GM23338 (cell line): ENCODE measurements around the gene MAP4K4. TPM values are rescaled to one million over a fixed set of nuclear protein-coding genes. Genes with fewer than 3 reads are reported as not detected.

Source experiments
- EZH2 ChIP-seq: fragments of 200-600 bp; sonication (generic); IDR thresholded peaks from one replicate; pipeline ENCODE4 v1.8.0; 2017; ENCODE audit warnings: antibody characterized with exemption, mild to moderate bottlenecking, low read depth; ENCODE audit not compliant: unreplicated experiment
- STAT1 ChIP-seq: IDR thresholded peaks from one replicate; pipeline ENCODE4 v1.6.1; 2016; ENCODE audit warnings: antibody characterized with exemption; ENCODE audit not compliant: unreplicated experiment
- polyA plus RNA-seq: library from polyadenylated mRNA; unstranded; fragments of >200 nt; fragmentation: Nextera tagmentation; extraction: Ambion mirVana; gene quantifications from 2 replicates; pipeline ENCODE4 v1.2.1, GENCODE V29; 2016
- total RNA-seq: library from RNA; depleted of rRNA; stranded (reverse); fragments of >200 nt; shearing (Covaris generic); gene quantifications from 2 replicates; pipeline ENCODE4 v1.2.3, GENCODE V29; 2014
- TF ChIP-seq, protein P1 (sequence below): fragments of 250-450 bp; sonication (Bioruptor Pico); IDR thresholded peaks from 2 replicates; pipeline ENCODE4 v1.5.0; 2020; ENCODE audit warnings: mild to moderate bottlenecking, moderate library complexity
- TF ChIP-seq, protein P2 (sequence below): IDR thresholded peaks from one replicate; pipeline ENCODE4 v1.6.1; 2018; ENCODE audit warnings: antibody characterized with exemption; ENCODE audit not compliant: unreplicated experiment

Gene MAP4K4
- total and polyA plus RNA-seq, 2 experiments from 2014 or later, result 34.6 to 99.2 TPM

DNA sequence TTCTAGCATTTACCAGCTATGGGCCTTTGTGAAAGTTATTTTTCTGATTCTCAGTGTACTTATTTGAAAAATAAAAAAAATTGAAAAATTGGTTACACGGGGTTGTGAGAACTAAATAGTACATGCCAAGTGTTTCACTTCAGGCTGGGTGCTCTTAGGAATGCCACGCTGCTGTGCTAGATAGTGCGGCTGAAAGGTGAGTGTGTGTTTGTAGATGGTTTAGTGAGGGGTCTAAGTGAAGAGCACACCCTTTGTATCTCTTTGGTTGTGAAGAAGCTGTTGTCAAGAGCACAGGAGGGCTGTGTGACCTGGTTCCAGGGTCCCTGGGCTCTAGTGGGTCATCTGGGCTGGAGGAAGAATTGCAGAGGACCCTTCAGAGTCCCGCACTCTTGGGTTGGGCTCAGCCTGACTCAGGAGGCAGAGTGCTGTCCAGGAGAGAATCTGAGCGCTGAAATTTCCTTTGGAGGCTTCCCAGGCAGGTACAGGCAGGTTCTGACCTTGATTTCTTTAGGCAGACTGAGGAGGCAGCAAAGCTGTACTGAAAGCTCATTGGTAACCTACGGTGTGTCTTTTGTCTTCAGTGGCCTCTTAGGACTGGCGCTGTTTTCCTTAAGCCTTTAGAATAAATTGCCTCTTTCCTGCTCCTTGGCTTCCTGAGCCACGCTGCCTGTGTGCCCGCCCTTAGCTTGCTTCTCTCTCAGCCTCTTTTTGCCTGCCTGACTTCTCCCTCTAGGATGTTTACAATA, 44.4 kb downstream of the MAP4K4 start (continued):
- TF ChIP-seq, protein P1, sequence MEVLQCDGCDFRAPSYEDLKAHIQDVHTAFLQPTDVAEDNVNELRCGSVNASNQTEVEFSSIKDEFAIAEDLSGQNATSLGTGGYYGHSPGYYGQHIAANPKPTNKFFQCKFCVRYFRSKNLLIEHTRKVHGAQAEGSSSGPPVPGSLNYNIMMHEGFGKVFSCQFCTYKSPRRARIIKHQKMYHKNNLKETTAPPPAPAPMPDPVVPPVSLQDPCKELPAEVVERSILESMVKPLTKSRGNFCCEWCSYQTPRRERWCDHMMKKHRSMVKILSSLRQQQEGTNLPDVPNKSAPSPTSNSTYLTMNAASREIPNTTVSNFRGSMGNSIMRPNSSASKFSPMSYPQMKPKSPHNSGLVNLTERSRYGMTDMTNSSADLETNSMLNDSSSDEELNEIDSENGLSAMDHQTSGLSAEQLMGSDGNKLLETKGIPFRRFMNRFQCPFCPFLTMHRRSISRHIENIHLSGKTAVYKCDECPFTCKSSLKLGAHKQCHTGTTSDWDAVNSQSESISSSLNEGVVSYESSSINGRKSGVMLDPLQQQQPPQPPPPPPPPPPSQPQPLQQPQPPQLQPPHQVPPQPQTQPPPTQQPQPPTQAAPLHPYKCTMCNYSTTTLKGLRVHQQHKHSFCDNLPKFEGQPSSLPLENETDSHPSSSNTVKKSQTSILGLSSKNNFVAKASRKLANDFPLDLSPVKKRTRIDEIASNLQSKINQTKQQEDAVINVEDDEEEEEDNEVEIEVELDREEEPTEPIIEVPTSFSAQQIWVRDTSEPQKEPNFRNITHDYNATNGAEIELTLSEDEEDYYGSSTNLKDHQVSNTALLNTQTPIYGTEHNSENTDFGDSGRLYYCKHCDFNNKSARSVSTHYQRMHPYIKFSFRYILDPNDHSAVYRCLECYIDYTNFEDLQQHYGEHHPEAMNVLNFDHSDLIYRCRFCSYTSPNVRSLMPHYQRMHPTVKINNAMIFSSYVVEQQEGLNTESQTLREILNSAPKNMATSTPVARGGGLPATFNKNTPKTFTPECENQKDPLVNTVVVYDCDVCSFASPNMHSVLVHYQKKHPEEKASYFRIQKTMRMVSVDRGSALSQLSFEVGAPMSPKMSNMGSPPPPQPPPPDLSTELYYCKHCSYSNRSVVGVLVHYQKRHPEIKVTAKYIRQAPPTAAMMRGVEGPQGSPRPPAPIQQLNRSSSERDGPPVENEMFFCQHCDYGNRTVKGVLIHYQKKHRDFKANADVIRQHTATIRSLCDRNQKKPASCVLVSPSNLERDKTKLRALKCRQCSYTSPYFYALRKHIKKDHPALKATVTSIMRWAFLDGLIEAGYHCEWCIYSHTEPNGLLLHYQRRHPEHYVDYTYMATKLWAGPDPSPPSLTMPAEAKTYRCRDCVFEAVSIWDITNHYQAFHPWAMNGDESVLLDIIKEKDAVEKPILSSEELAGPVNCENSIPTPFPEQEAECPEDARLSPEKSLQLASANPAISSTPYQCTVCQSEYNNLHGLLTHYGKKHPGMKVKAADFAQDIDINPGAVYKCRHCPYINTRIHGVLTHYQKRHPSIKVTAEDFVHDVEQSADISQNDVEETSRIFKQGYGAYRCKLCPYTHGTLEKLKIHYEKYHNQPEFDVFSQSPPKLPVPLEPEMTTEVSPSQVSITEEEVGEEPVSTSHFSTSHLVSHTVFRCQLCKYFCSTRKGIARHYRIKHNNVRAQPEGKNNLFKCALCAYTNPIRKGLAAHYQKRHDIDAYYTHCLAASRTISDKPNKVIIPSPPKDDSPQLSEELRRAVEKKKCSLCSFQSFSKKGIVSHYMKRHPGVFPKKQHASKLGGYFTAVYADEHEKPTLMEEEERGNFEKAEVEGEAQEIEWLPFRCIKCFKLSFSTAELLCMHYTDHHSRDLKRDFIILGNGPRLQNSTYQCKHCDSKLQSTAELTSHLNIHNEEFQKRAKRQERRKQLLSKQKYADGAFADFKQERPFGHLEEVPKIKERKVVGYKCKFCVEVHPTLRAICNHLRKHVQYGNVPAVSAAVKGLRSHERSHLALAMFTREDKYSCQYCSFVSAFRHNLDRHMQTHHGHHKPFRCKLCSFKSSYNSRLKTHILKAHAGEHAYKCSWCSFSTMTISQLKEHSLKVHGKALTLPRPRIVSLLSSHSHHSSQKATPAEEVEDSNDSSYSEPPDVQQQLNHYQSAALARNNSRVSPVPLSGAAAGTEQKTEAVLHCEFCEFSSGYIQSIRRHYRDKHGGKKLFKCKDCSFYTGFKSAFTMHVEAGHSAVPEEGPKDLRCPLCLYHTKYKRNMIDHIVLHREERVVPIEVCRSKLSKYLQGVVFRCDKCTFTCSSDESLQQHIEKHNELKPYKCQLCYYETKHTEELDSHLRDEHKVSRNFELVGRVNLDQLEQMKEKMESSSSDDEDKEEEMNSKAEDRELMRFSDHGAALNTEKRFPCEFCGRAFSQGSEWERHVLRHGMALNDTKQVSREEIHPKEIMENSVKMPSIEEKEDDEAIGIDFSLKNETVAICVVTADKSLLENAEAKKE (CRISPR knock-in tag), result peak; percentile 65; the same call in 1 of the 2 replicates
- TF ChIP-seq STAT1, result no peak
- TF ChIP-seq, protein P2, sequence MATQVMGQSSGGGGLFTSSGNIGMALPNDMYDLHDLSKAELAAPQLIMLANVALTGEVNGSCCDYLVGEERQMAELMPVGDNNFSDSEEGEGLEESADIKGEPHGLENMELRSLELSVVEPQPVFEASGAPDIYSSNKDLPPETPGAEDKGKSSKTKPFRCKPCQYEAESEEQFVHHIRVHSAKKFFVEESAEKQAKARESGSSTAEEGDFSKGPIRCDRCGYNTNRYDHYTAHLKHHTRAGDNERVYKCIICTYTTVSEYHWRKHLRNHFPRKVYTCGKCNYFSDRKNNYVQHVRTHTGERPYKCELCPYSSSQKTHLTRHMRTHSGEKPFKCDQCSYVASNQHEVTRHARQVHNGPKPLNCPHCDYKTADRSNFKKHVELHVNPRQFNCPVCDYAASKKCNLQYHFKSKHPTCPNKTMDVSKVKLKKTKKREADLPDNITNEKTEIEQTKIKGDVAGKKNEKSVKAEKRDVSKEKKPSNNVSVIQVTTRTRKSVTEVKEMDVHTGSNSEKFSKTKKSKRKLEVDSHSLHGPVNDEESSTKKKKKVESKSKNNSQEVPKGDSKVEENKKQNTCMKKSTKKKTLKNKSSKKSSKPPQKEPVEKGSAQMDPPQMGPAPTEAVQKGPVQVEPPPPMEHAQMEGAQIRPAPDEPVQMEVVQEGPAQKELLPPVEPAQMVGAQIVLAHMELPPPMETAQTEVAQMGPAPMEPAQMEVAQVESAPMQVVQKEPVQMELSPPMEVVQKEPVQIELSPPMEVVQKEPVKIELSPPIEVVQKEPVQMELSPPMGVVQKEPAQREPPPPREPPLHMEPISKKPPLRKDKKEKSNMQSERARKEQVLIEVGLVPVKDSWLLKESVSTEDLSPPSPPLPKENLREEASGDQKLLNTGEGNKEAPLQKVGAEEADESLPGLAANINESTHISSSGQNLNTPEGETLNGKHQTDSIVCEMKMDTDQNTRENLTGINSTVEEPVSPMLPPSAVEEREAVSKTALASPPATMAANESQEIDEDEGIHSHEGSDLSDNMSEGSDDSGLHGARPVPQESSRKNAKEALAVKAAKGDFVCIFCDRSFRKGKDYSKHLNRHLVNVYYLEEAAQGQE, result no peak
- TF ChIP-seq EZH2, result no peak
